Bronchial epithelial cell (primary cell): ENCODE measurements around the gene PPM1J. TPM values are rescaled to one million over a fixed set of nuclear protein-coding genes. Genes with fewer than 3 reads are reported as not detected.
A peak's percentile ranks its signal among the peaks of the same experiment; 100 is the strongest.

Experiments used
- DNase-seq: peaks from one replicate; pipeline ENCODE4 v3.0.0-alpha.2; 2010; ENCODE audit warnings: low read depth
- FAIRE-seq: peaks from 2 replicates; lab custom pipeline; 2011; peaks lifted over from hg19 to GRCh38; lab: Jason Lieb, UNC
- H3K27me3 ChIP-seq: 2 replicates; pipeline ENCODE4 v1.5.1; 2011; ENCODE audit warnings: low read length; ENCODE audit not compliant: control insufficient read depth, insufficient read depth
- H3K36me3 ChIP-seq: 2 replicates; pipeline ENCODE4 v1.5.1; 2011; ENCODE audit warnings: low read length; ENCODE audit not compliant: control insufficient read depth, insufficient read depth
- H3K4me3 ChIP-seq: 2 replicates; pipeline ENCODE4 v1.5.1; 2011; ENCODE audit warnings: mild to moderate bottlenecking, low read depth, low read length, control low read depth
- CTCF ChIP-seq: IDR thresholded peaks from 2 replicates; pipeline ENCODE4 v1.5.1; 2011; ENCODE audit warnings: mild to moderate bottlenecking, moderate library complexity, low read length, control low read depth, inconsistent platforms; ENCODE audit not compliant: insufficient read depth, severe bottlenecking
- total RNA-seq: library from RNA; depleted of rRNA; stranded (reverse); fragments of >200 nt; gene quantifications from 2 replicates; pipeline ENCODE4 v1.2.1, GENCODE V29; 2014

Gene PPM1J
- total RNA-seq, 1 donor from 2014 or later, result 4.5 TPM

GRCh38 chr1:112687785-112688496 lies 27.2 kb downstream of the PPM1J start:
- Histone ChIP-seq H3K4me3 (no peak overlapping the region), H3K36me3 (peaks cover 20% of the 10 kb centered on the region), H3K27me3 (no peaks in the 10 kb centered on the region)
- no peak for TF ChIP-seq CTCF
- DNase-seq (no peak), FAIRE-seq (no peak)

- DNase-seq (peak; percentile 99), FAIRE-seq (peak; percentile 93)
- Histone ChIP-seq H3K27me3 (no peaks in the 10 kb centered on the region), H3K4me3 (no peak overlapping the region), H3K36me3 (peaks cover 14% of the 10 kb centered on the region)
- TF ChIP-seq CTCF, result no peak
These were observed 27.8 kb downstream of the PPM1J start for GRCh38 chr1:112687361-112687760.

- Histone ChIP-seq H3K4me3 (no peak overlapping the region), H3K36me3 (peaks cover 11% of the 10 kb centered on the region), H3K27me3 (no peaks in the 10 kb centered on the region)
- TF ChIP-seq CTCF, result no peak
- DNase-seq (no peak), FAIRE-seq (no peak)
These were observed 28.3 kb downstream of the PPM1J start for GRCh38 chr1:112686835-112687234.

GRCh38 chr1:112686417-112686816 lies 28.7 kb downstream of the PPM1J start:
- H3K27me3 ChIP-seq, result no peaks in the 10 kb centered on the region
- FAIRE-seq, result no peak
- TF ChIP-seq CTCF, result no peak
- peaks cover 9% of the 10 kb centered on the region for H3K36me3 ChIP-seq
- no peak for DNase-seq
- H3K4me3 ChIP-seq, result no peak overlapping the region

- no peak for TF ChIP-seq CTCF
- DNase-seq, result no peak
- no peak for FAIRE-seq
- Histone ChIP-seq H3K4me3 (no peak overlapping the region), H3K36me3 (peaks cover 8% of the 10 kb centered on the region), H3K27me3 (no peaks in the 10 kb centered on the region)
These were observed 29.2 kb downstream of the PPM1J start for GRCh38 chr1:112685913-112686312.

GRCh38 chr1:112678605-112679004 lies 36.5 kb downstream of the PPM1J start:
- DNase-seq, result no peak
- no peak for TF ChIP-seq CTCF
- FAIRE-seq, result no peak
- H3K4me3 ChIP-seq, result no peak overlapping the region
- H3K36me3 ChIP-seq, result no peaks in the 10 kb centered on the region
- H3K27me3 ChIP-seq, result no peaks in the 10 kb centered on the region
